Heart left ventricle (tissue), 13 donors: ENCODE measurements around the gene KIRREL3.

Experiments
- POLR2A ChIP-seq, 2 donors: fragments of 450-650 bp; IDR thresholded peaks; one replicate each; pipeline ENCODE4 v1.6.1; 2017; ENCODE audit warnings: antibody characterized with exemption in 2 of 2, mild to moderate bottlenecking in 2 of 2, moderate library complexity in 2 of 2
- TF ChIP-seq, protein P1 (sequence below), 12 donors: fragments of 200-600 bp; sonication (generic) in 4 of 12; IDR thresholded peaks; one replicate each; pipeline versions ENCODE4 v1.5.0 to v1.8.0; 2018 to 2022; ENCODE audit warnings: antibody characterized with exemption in 12 of 12, mild to moderate bottlenecking in 5 of 12
- donor health status: ischemic (EF 13 %, LVEDD 7.1; RV severe dilation, severe dysfunction).
- donor health status: DM: no; HTN: yes; CAD: no.
- donor health status: DM: no; HTN: no; CAD: no.
- donor health status: ischemic (EF 25% LVEDD 6.9; RV normal size, moderate dysfunction).
- donor health status: ischemic (EF 25% LVEDD 5.7; RV mildly dilated, moderate dysfunction).
- donor health status: ischemic (EF 35%, LVEDD 5.7; RV mildly dilated, moderate dysfunction).
- donor health status: nonischemic (EF 11% LVEDD 7.7; RV severe dilation, severe dysfunction).
- donor health status: DM: yes; HTN: yes; CAD: no.
- donor health status: PGD.
- donor health status: ischemic (EF 29% LVEDD 5.4; RV normal size, mild dysfunction).
- donor health status: nonischemic (EF 23%, LVEDD 6.1; RV moderate dilation, normal function).

DNA sequence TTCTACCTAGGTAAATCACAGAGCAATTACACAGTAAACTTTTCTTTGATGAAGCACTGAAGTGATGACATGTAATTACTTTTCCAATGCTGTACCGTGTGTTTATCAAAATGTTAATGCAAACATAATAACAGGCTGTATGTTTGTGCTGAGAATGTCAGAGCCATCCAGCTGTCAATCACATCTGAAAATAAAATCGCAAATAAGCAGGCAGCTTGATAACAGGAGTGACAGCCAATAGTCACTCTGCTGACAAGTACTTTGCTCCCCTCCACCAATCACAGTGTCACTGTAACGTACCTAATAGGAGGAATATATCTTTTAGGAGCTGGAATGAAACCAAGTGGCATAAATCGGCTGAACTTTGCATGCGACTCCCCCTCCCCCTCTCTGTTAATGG, 119.7 kb downstream of the KIRREL3 start:
- TF ChIP-seq POLR2A (IDR thresholded peaks at IDR 0.05) = no peak
- TF ChIP-seq, protein P1, sequence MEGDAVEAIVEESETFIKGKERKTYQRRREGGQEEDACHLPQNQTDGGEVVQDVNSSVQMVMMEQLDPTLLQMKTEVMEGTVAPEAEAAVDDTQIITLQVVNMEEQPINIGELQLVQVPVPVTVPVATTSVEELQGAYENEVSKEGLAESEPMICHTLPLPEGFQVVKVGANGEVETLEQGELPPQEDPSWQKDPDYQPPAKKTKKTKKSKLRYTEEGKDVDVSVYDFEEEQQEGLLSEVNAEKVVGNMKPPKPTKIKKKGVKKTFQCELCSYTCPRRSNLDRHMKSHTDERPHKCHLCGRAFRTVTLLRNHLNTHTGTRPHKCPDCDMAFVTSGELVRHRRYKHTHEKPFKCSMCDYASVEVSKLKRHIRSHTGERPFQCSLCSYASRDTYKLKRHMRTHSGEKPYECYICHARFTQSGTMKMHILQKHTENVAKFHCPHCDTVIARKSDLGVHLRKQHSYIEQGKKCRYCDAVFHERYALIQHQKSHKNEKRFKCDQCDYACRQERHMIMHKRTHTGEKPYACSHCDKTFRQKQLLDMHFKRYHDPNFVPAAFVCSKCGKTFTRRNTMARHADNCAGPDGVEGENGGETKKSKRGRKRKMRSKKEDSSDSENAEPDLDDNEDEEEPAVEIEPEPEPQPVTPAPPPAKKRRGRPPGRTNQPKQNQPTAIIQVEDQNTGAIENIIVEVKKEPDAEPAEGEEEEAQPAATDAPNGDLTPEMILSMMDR (IDR thresholded peaks at IDR 0.05) = no peak
